Embryonic facial prominence (tissue), 1 donor: ENCODE results near the gene BCO2.
A peak's percentile ranks its signal among the peaks of the same experiment; 100 is the strongest.

ENCODE experiments used
- DNase-seq: peaks from one replicate; pipeline ENCODE4 v3.0.0-alpha.2; 2016; ENCODE audit errors: extremely low spot score

BCO2 gene

GRCh38 chr11:112215621-112216020, 40.3 kb downstream of the BCO2 start:
- no peak for DNase-seq

GRCh38 chr11:112216561-112217105, 41.3 kb downstream of the BCO2 start:
- DNase-seq, result no peak

- peak; percentile 69 for DNase-seq
These were observed 44.3 kb downstream of the BCO2 start for GRCh38 chr11:112219476-112220232.

GRCh38 chr11:112221274-112221835, 46.0 kb downstream of the BCO2 start:
- DNase-seq, result no peak

- DNase-seq, result no peak
These were observed 47.0 kb downstream of the BCO2 start for GRCh38 chr11:112222303-112222702.

- no peak for DNase-seq
These were observed 47.8 kb downstream of the BCO2 start for GRCh38 chr11:112223121-112223520.

- DNase-seq, result no peak
These were observed 48.6 kb downstream of the BCO2 start for GRCh38 chr11:112223754-112224532.

GRCh38 chr11:112225753-112226061, 50.4 kb downstream of the BCO2 start:
- DNase-seq, result no peak

- peak; percentile 68 for DNase-seq
These were observed 50.9 kb downstream of the BCO2 start, which contains the start of gene PTS for GRCh38 chr11:112226062-112226830. Gene PTS, plus strand, starts transcription at chr11:112226428. Its CDS starts 16 bp downstream, at chr11:112226444.

- peak; percentile 46 for DNase-seq
These were observed 51.6 kb downstream of the BCO2 start for GRCh38 chr11:112226831-112227401.

GRCh38 chr11:112227471-112227870, 52.2 kb downstream of the BCO2 start:
- no peak for DNase-seq

- DNase-seq, result no peak
These were observed 53.4 kb downstream of the BCO2 start for GRCh38 chr11:112228706-112229105.

- DNase-seq, result no peak
These were observed 53.8 kb downstream of the BCO2 start for GRCh38 chr11:112229159-112229558.

GRCh38 chr11:112229746-112230433, 54.6 kb downstream of the BCO2 start:
- DNase-seq, result no peak

GRCh38 chr11:112231952-112232351, 56.6 kb downstream of the BCO2 start:
- no peak for DNase-seq

GRCh38 chr11:112235750-112236390, 60.6 kb downstream of the BCO2 start:
- DNase-seq, result no peak

GRCh38 chr11:112237451-112237850, 62.1 kb downstream of the BCO2 start:
- DNase-seq, result no peak

- no peak for DNase-seq
These were observed 62.7 kb downstream of the BCO2 start for GRCh38 chr11:112238041-112238440.

GRCh38 chr11:112241486-112241885, 66.2 kb downstream of the BCO2 start:
- no peak for DNase-seq

GRCh38 chr11:112247201-112247600, 71.9 kb downstream of the BCO2 start:
- no peak for DNase-seq
